HCT116 (cell line): Measurements from ENCODE around the gene DLG5. TPM values are rescaled to one million over a fixed set of nuclear protein-coding genes. Genes with fewer than 3 reads are reported as not detected.

Source experiments
- ATAC-seq: fragments of 200-7000 bp; cut with Tn5 transposase; 2 replicates; pipeline ENCODE4 v1.9.1; 2020; ENCODE audit warnings: mild to moderate bottlenecking, moderate library complexity
- BruUV-seq: library from RNA; stranded (reverse); fragments of 400-500 nt; replicated peaks from 2 replicates; lab custom pipeline; 2021; lab: Mats Ljungman, UMichigan
- CTCF ChIA-PET: fragments of 300-600 bp; sonication (Branson Sonifier 250); formaldehyde crosslinking; loops from one replicate; lab custom pipeline; 2021; ENCODE audit warnings: antibody characterized with exemption; lab: Charles Lee
- POLR2A ChIA-PET: fragments of 300-600, 350-600 bp; sonication (Branson Sonifier 250); formaldehyde crosslinking; loops from one replicate; lab custom pipeline; 2021; ENCODE audit warnings: antibody characterized with exemption; lab: Charles Lee
- RAD21 ChIA-PET, 2 experiments: fragments of 300-600 bp; sonication (Branson Sonifier 250); formaldehyde crosslinking; loops; one replicate each; lab custom pipeline; 2023; ENCODE audit warnings: low total read pairs in 2 of 2; ENCODE audit not compliant: uncharacterized antibody in 2 of 2, unreplicated experiment in 2 of 2, low non-redundant PET in 1 of 2; lab: Charles Lee
- DNase-seq: peaks from one replicate; pipeline ENCODE4 v3.0.0-alpha.2; 2010; ENCODE audit warnings: low read depth, low spot score
- H2AFZ ChIP-seq: fragments of 200-600 bp; shearing (Covaris generic), sonication (generic); 2 replicates; pipeline ENCODE4 v1.6.1; 2017; ENCODE audit warnings: low read depth, mixed run types, mixed read lengths, antibody characterized with exemption, low read length; ENCODE audit not compliant: poor library complexity, severe bottlenecking
- H3K27ac ChIP-seq: 2 replicates; pipeline ENCODE4 v1.5.1; 2012; ENCODE audit warnings: low read depth, low read length
- H3K27me3 ChIP-seq: fragments of 200-600 bp; sonication (generic); 2 replicates; pipeline ENCODE4 v1.6.1; 2016; ENCODE audit warnings: mixed run types, low read length, mixed read lengths; ENCODE audit not compliant: insufficient read depth
- H3K36me3 ChIP-seq, 2 experiments: fragments of 200-500 bp in 1 of 2; fragments of 200-600 bp in 1 of 2; sonication (Bioruptor generic) in 1 of 2; sonication (generic) in 1 of 2; 2 replicates each; pipeline versions ENCODE4 v1.5.1 to v1.6.1; 2014 to 2016; ENCODE audit warnings: low read length in 2 of 2, inconsistent platforms in 1 of 2, mixed read lengths in 1 of 2, mixed run types in 1 of 2; ENCODE audit not compliant: insufficient read depth in 2 of 2, control insufficient read depth in 1 of 2
- H3K4me1 ChIP-seq, 2 experiments: fragments of 200-600 bp in 1 of 2; sonication (generic) in 1 of 2; 2 replicates each; pipeline versions ENCODE4 v1.5.1 to v1.6.1; 2012 to 2017; ENCODE audit warnings: low read length in 2 of 2, inconsistent platforms in 1 of 2, mild to moderate bottlenecking in 1 of 2, mixed read lengths in 1 of 2, mixed run types in 1 of 2, moderate library complexity in 1 of 2; ENCODE audit not compliant: insufficient read depth in 2 of 2, control insufficient read depth in 1 of 2
- H3K4me2 ChIP-seq: fragments of 200-600 bp; sonication (generic); 2 replicates; pipeline ENCODE4 v1.6.1; 2017; ENCODE audit warnings: mixed run types, low read length, mixed read lengths
- H3K4me3 ChIP-seq, 2 experiments: fragments of 200-600 bp in 1 of 2; sonication (generic) in 1 of 2; replicated peaks in 1 of 2; 2 replicates each; pipeline ENCODE4 v1.5.1; 2011 to 2016; ENCODE audit warnings: low read length in 2 of 2, control low read depth in 1 of 2, low read depth in 1 of 2, mild to moderate bottlenecking in 1 of 2, mixed read lengths in 1 of 2, mixed run types in 1 of 2
- H3K79me2 ChIP-seq: fragments of 200-600 bp; sonication (generic); 2 replicates; pipeline ENCODE4 v1.6.1; 2017; ENCODE audit warnings: mild to moderate bottlenecking, mixed run types, low read length, moderate library complexity, mixed read lengths; ENCODE audit not compliant: insufficient read depth
- H3K9ac ChIP-seq: fragments of 200-600 bp; sonication (generic); 2 replicates; pipeline ENCODE4 v1.6.1; 2016; ENCODE audit warnings: low read length, mixed read lengths
- H3K9me2 ChIP-seq: fragments of 200-600 bp; sonication (generic), shearing (Covaris generic); 2 replicates; pipeline ENCODE4 v1.6.1; 2017; ENCODE audit warnings: mixed run types, mild to moderate bottlenecking, moderate library complexity; ENCODE audit not compliant: insufficient read depth
- H3K9me3 ChIP-seq, 2 experiments: fragments of 200-500 bp in 1 of 2; fragments of 200-600 bp in 1 of 2; sonication (Bioruptor generic) in 1 of 2; sonication (generic) in 1 of 2; 2 replicates each; pipeline ENCODE4 v1.6.1; 2014 to 2017; ENCODE audit warnings: low read length in 2 of 2, mixed read lengths in 2 of 2, inconsistent platforms in 1 of 2, low read depth in 1 of 2, mild to moderate bottlenecking in 1 of 2, mixed run types in 1 of 2, moderate library complexity in 1 of 2; ENCODE audit not compliant: control insufficient read depth in 1 of 2, insufficient read depth in 1 of 2
- H4K20me1 ChIP-seq: fragments of 200-600 bp; sonication (generic), shearing (Covaris generic); 2 replicates; pipeline ENCODE4 v1.6.1; 2017; ENCODE audit warnings: mixed run types, mild to moderate bottlenecking, moderate library complexity; ENCODE audit not compliant: insufficient read depth
- CEBPB ChIP-seq: IDR thresholded peaks from 2 replicates; pipeline ENCODE4 v1.6.1; 2012; ENCODE audit warnings: low read depth
- ELF1 ChIP-seq: IDR thresholded peaks from 2 replicates; pipeline ENCODE4 v1.6.1; 2012; ENCODE audit warnings: low read depth, borderline replicate concordance
- EZH2 ChIP-seq: fragments of 200-600 bp; sonication (generic); IDR thresholded peaks from 2 replicates; pipeline ENCODE4 v1.6.1; 2017; ENCODE audit warnings: antibody characterized with exemption, mixed run types
- POLR2A ChIP-seq: IDR thresholded peaks from 2 replicates; pipeline ENCODE4 v1.7.0; 2011; ENCODE audit warnings: borderline replicate concordance; ENCODE audit not compliant: insufficient read depth, insufficient read length; ENCODE audit errors: extremely low read depth
- POLR2AphosphoS5 ChIP-seq: IDR thresholded peaks from 2 replicates; pipeline ENCODE4 v1.6.1; 2011; ENCODE audit warnings: mild to moderate bottlenecking, low read depth, low read length, moderate library complexity
- YY1 ChIP-seq: IDR thresholded peaks from 2 replicates; pipeline ENCODE4 v1.6.1; 2011; ENCODE audit warnings: low read length, low read depth, moderate library complexity, mild to moderate bottlenecking; ENCODE audit not compliant: insufficient replicate concordance; ENCODE audit errors: extremely low read depth
- ZNF274 ChIP-seq: fragments of 200-500 bp; sonication (Bioruptor generic); IDR thresholded peaks from 2 replicates; pipeline ENCODE4 v1.6.1; 2014; ENCODE audit warnings: mild to moderate bottlenecking, low read depth, low read length, inconsistent platforms
- intact Hi-C: fragments of 100-400 bp; cut with micrococcal nuclease; formaldehyde crosslinking; loops from 2 replicates; pipeline ENCODE4 v1.10.0; 2022
- total RNA-seq: library from RNA; stranded (reverse); gene quantifications from one replicate; pipeline ENCODE4 v1.2.1, GENCODE V29; 2021; ENCODE audit not compliant: unreplicated experiment
- TF ChIP-seq, protein P1 (sequence below): IDR thresholded peaks from 2 replicates; pipeline ENCODE4 v1.6.1; 2012

DLG5 gene
- total RNA-seq, 1 experiment from 2014 or later: 44.8 TPM

DNA sequence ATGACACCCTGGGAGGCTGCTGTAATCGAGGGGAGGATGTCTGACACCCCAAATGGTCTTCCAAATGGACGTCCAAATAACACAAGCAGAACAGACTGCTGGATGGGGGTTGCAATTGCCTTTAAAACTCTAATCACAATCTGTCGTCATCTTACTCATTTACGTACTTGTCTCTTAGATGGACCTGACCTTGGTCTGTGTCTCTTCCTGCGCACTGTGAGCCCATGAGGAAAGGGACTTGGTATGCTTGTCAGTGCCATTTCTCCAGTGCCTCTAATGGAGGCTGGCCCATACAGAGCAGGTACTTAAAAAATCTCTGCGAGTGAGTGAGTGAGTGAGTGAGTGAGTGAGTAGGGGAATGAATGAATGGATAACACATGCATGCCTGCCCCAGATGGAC is 93.3 kb downstream of the DLG5 start:
- H3K4me3 ChIP-seq: no peak overlapping the region
- intact Hi-C loops: no loop called here
- ATAC-seq (no peak), DNase-seq (no peak)
- RAD21 ChIA-PET: no interaction called here
- TF ChIP-seq CEBPB (no peak), POLR2AphosphoS5 (no peak), ZNF274 (no peak)
- TF ChIP-seq, all 23 proteins: peak for 0
- Histone ChIP-seq H3K27me3 (no peaks in the 10 kb centered on the region), H3K79me2 (no peaks in the 10 kb centered on the region), H3K36me3 (peaks cover 11 to 18% of the 10 kb centered on the region in 2 experiments; a peak in 3 of 4 replicates), H3K4me1 (peaks cover 0 to 3% of the 10 kb centered on the region in 2 experiments; a peak in 2 of 4 replicates), H3K9ac (no peak overlapping the region), H3K9me3 (no peaks in the 10 kb centered on the region), H2AFZ (no peak overlapping the region), H3K27ac (no peak overlapping the region), H3K9me2 (no peaks in the 10 kb centered on the region), H3K4me2 (no peak overlapping the region), H4K20me1 (no peaks in the 10 kb centered on the region)
- ChIA-PET CTCF (no interaction called here), POLR2A (no interaction called here)
- BruUV-seq: no TSS peak

DNA sequence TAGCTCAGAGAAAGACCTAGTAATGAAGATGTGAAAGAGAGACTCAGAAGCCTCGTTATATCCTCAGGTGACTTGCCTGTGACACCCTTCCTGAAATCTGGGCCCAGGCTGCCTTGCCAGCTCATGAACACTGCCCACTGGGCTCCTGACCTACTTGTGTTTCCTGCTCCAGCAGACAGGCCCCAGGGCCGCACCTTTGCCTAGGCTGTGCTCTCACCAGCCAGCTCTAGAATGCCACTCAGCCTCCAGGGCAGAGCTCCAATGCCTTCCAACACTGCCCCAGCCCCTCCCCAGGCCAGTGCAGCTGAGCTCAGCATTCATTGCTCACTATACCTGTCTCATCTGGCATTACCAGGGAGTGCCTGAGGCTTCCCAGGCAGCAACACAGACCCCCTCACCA is 94.3 kb downstream of the DLG5 start:
- H4K20me1 ChIP-seq: no peaks in the 10 kb centered on the region
- peaks cover 11 to 18% of the 10 kb centered on the region in 2 experiments; a peak in 3 of 4 replicates for H3K36me3 ChIP-seq
- no peak for DNase-seq
- intact Hi-C loops: no loop called here
- ChIA-PET CTCF (no interaction called here), POLR2A (no interaction called here), RAD21 (no interaction called here)
- H3K4me2 ChIP-seq: no peak overlapping the region
- no peak overlapping the region for H3K27ac ChIP-seq
- H3K4me1 ChIP-seq: peaks cover 6 to 13% of the 10 kb centered on the region in 2 experiments; a peak in 3 of 4 replicates
- no peaks in the 10 kb centered on the region for H3K9me3 ChIP-seq
- no peak overlapping the region for H3K4me3 ChIP-seq
- H3K9me2 ChIP-seq: no peaks in the 10 kb centered on the region
- H3K27me3 ChIP-seq: no peaks in the 10 kb centered on the region
- H3K79me2 ChIP-seq: no peaks in the 10 kb centered on the region
- BruUV-seq: no TSS peak
- TF ChIP-seq, protein P1, sequence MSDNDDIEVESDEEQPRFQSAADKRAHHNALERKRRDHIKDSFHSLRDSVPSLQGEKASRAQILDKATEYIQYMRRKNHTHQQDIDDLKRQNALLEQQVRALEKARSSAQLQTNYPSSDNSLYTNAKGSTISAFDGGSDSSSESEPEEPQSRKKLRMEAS: no peak
- TF ChIP-seq ZNF274 (no peak), ELF1 (no peak), POLR2A (no peak), EZH2 (no peak), YY1 (no peak)
- no peak for ATAC-seq
- no peak overlapping the region for H2AFZ ChIP-seq
- no peak overlapping the region for H3K9ac ChIP-seq
